IMR-90 (cell line): ENCODE data around the gene LTBP2. TPM values are rescaled to one million over a fixed set of nuclear protein-coding genes. Genes with fewer than 3 reads are reported as not detected.

Experiments used
- ATAC-seq: fragments of 200-7000 bp; cut with Tn5 transposase; 2 replicates; pipeline ENCODE4 v1.9.1; 2020; ENCODE audit warnings: low read depth, mild to moderate bottlenecking, moderate library complexity
- BruUV-seq: library from RNA; stranded (reverse); fragments of 400-500 nt; replicated peaks from 2 replicates; lab custom pipeline; 2021; lab: Mats Ljungman, UMichigan
- CTCF ChIA-PET: fragments of 300-600 bp; formaldehyde crosslinking; extraction: SDS; loops from one replicate; lab custom pipeline; 2021; ENCODE audit warnings: antibody characterized with exemption; lab: Yijun Ruan, JAX
- POLR2A ChIA-PET: fragments of 300-600 bp; sonication (Branson Sonifier 250); formaldehyde crosslinking; loops from one replicate; lab custom pipeline; 2022; ENCODE audit warnings: antibody characterized with exemption; ENCODE audit not compliant: unreplicated experiment; lab: Charles Lee
- DNase-seq: peaks from one replicate; pipeline ENCODE4 v3.0.0; 2013
- H2AFZ ChIP-seq: replicated peaks from 2 replicates; pipeline ENCODE3; 2013; ENCODE audit warnings: low read length, mild to moderate bottlenecking; ENCODE audit not compliant: poor library complexity
- H2AK5ac ChIP-seq: 2 replicates; pipeline ENCODE4 v1.6.1; 2013; ENCODE audit warnings: low read depth, low read length, inconsistent platforms
- H2AK9ac ChIP-seq: replicated peaks from 2 replicates; pipeline ENCODE3; 2013; ENCODE audit warnings: mild to moderate bottlenecking, low read depth, low read length, moderate library complexity; ENCODE audit not compliant: poor library complexity
- H2BK120ac ChIP-seq: 2 replicates; pipeline ENCODE4 v1.6.1; 2013; ENCODE audit warnings: low read depth, low read length, inconsistent platforms
- H2BK15ac ChIP-seq: 3 replicates; pipeline ENCODE4 v1.6.1; 2013; ENCODE audit warnings: low read depth, low read length, inconsistent platforms
- H2BK20ac ChIP-seq: 2 replicates; pipeline ENCODE4 v1.6.1; 2013; ENCODE audit warnings: low read depth, mild to moderate bottlenecking, inconsistent platforms, low read length, moderate library complexity
- H2BK5ac ChIP-seq: 2 replicates; pipeline ENCODE4 v1.6.1; 2013; ENCODE audit warnings: mild to moderate bottlenecking, low read depth, low read length, inconsistent platforms; ENCODE audit not compliant: poor library complexity, severe bottlenecking
- H3K14ac ChIP-seq: replicated peaks from 2 replicates; pipeline ENCODE4 v1.6.1; 2013; ENCODE audit warnings: low read depth, low read length, inconsistent platforms
- H3K18ac ChIP-seq: 2 replicates; pipeline ENCODE4 v1.6.1; 2013; ENCODE audit warnings: low read depth, low read length, control low read depth
- H3K23ac ChIP-seq: 2 replicates; pipeline ENCODE4 v1.6.1; 2013; ENCODE audit warnings: low read depth, low read length, inconsistent platforms
- H3K27ac ChIP-seq: 2 replicates; pipeline ENCODE4 v1.5.1; 2013; ENCODE audit warnings: mild to moderate bottlenecking, control low read depth, low read length; ENCODE audit not compliant: insufficient read depth
- H3K27me3 ChIP-seq: 2 replicates; pipeline ENCODE4 v1.6.1; 2013; ENCODE audit warnings: low read length; ENCODE audit not compliant: control insufficient read depth, insufficient read depth
- H3K36me3 ChIP-seq: 2 replicates; pipeline ENCODE4 v1.6.1; 2013; ENCODE audit warnings: low read length, mixed read lengths; ENCODE audit not compliant: control insufficient read depth, insufficient read depth
- H3K4ac ChIP-seq: 2 replicates; pipeline ENCODE4 v1.6.1; 2013; ENCODE audit warnings: low read depth, low read length, inconsistent platforms
- H3K4me1 ChIP-seq: 2 replicates; pipeline ENCODE4 v1.6.1; 2013; ENCODE audit warnings: low read length, mixed read lengths; ENCODE audit not compliant: control insufficient read depth, insufficient read depth
- H3K4me2 ChIP-seq: 2 replicates; pipeline ENCODE4 v1.6.1; 2013; ENCODE audit warnings: low read depth, mild to moderate bottlenecking, control low read depth, low read length, moderate library complexity
- H3K4me3 ChIP-seq: 2 replicates; pipeline ENCODE4 v1.5.1; 2013; ENCODE audit warnings: low read depth, mild to moderate bottlenecking, control low read depth, low read length, moderate library complexity; ENCODE audit not compliant: insufficient read depth
- H3K56ac ChIP-seq: 2 replicates; pipeline ENCODE4 v1.6.1; 2013; ENCODE audit warnings: low read length, inconsistent platforms; ENCODE audit not compliant: insufficient read depth; ENCODE audit errors: extremely low read depth
- H3K79me1 ChIP-seq, 2 experiments: 2 replicates each; pipeline ENCODE4 v1.6.1; 2013; ENCODE audit warnings: low read length in 2 of 2, inconsistent platforms in 1 of 2, low read depth in 1 of 2
- H3K9ac ChIP-seq: 2 replicates; pipeline ENCODE4 v1.6.1; 2013; ENCODE audit warnings: low read depth, low read length, control low read depth
- H3K9me1 ChIP-seq: 2 replicates; pipeline ENCODE4 v1.6.1; 2013; ENCODE audit warnings: low read length, inconsistent platforms; ENCODE audit not compliant: insufficient read depth
- H3K9me3 ChIP-seq: 2 replicates; pipeline ENCODE4 v1.6.1; 2013; ENCODE audit warnings: low read length; ENCODE audit not compliant: control insufficient read depth, insufficient read depth
- H4K20me1 ChIP-seq: 2 replicates; pipeline ENCODE4 v1.6.1; 2013; ENCODE audit warnings: low read length, inconsistent platforms; ENCODE audit not compliant: insufficient read depth
- H4K5ac ChIP-seq: 2 replicates; pipeline ENCODE4 v1.6.1; 2013; ENCODE audit warnings: mild to moderate bottlenecking, low read depth, low read length, control low read depth
- H4K8ac ChIP-seq, 2 experiments: 2 replicates each; pipeline ENCODE4 v1.6.1; 2013; ENCODE audit warnings: low read depth in 2 of 2, low read length in 2 of 2, control low read depth in 1 of 2, inconsistent platforms in 1 of 2
- H4K91ac ChIP-seq: 2 replicates; pipeline ENCODE4 v1.6.1; 2013; ENCODE audit warnings: low read depth, low read length, inconsistent platforms; ENCODE audit not compliant: insufficient read depth
- BHLHE40 ChIP-seq: fragments of 150-350 bp; IDR thresholded peaks from 2 replicates; pipeline ENCODE4 v1.6.1; 2016; ENCODE audit warnings: mild to moderate bottlenecking, low read depth, low read length
- CEBPB ChIP-seq: IDR thresholded peaks from 2 replicates; pipeline ENCODE4 v1.6.1; 2012; ENCODE audit warnings: low read depth, low read length, improper control_type of control experiment
- ELK1 ChIP-seq: fragments of 150-350 bp; IDR thresholded peaks from 2 replicates; pipeline ENCODE4 v1.6.1; 2016; ENCODE audit warnings: low read depth, mild to moderate bottlenecking, low read length, moderate library complexity, borderline replicate concordance
- POLR2A ChIP-seq: IDR thresholded peaks from 2 replicates; pipeline ENCODE4 v1.6.1; 2012; ENCODE audit warnings: mild to moderate bottlenecking, low read depth, low read length
- RAD21 ChIP-seq: IDR thresholded peaks from 2 replicates; pipeline ENCODE4 v1.6.1; 2012; ENCODE audit warnings: low read length, improper control_type of control experiment
- WGBS, 2 experiments: methylation state at CpG; one replicate each; pipeline versions ENCODE4 v1.1.5 to v1.1.7; 2013; ENCODE audit warnings: missing lambda C conversion rate in 2 of 2; ENCODE audit not compliant: insufficient read length in 1 of 2; ENCODE audit errors: extremely low coverage in 2 of 2; 5-methylcytosine and 5-hydroxymethylcytosine counted together
- dilution Hi-C: fragments of 300-500 bp; cut with HindIII; formaldehyde crosslinking; loops from one replicate; pipeline ENCODE4 v1.14.3; 2018; ENCODE audit warnings: low sequenced_read_pairs; ENCODE audit not compliant: unreplicated experiment
- in situ Hi-C: fragments of 300-500 bp; cut with MboI; formaldehyde crosslinking; loops from 3 replicates; pipeline ENCODE4 v1.14.3; 2019; ENCODE audit warnings: low sequenced_read_pairs, inconsistent platforms, mixed read lengths
- intact Hi-C: fragments of 100-400 bp; cut with micrococcal nuclease; formaldehyde crosslinking; loops from 2 replicates; pipeline ENCODE4 v1.10.0; 2022
- polyA plus RNA-seq, 3 experiments: library from polyadenylated mRNA; depleted of rRNA; stranded (reverse); fragments of >200 nt; gene quantifications; 2 replicates each; pipeline ENCODE4 v1.2.3, GENCODE V29; 2012; ENCODE audit warnings: low replicate concordance in 1 of 3
- total RNA-seq: library from RNA; depleted of rRNA; stranded (reverse); fragments of >200 nt; gene quantifications from 2 replicates; pipeline ENCODE4 v1.2.3, GENCODE V29; 2012

Gene LTBP2
- total and polyA plus RNA-seq, 2 of the 4 experiments (the other 2 are of a cell fraction): 23.8 to 79.3 TPM

- Histone ChIP-seq H3K4me3 (no peak overlapping the region), H2AK5ac (peak overlapping the region; percentile 90), H3K18ac (peak overlapping the region; percentile 68), H3K9me3 (no peaks in the 10 kb centered on the region), H3K4ac (peak overlapping the region; percentile 87), H3K23ac (peak overlapping the region; percentile 52; the same call in 1 of the 2 replicates), H3K79me1 (peaks cover 34 to 91% of the 10 kb centered on the region in 2 experiments), H2BK5ac (peak overlapping the region; percentile 77), H4K5ac (peak overlapping the region; percentile 91), H3K27ac (peak overlapping the region; percentile 80; the same call in 1 of the 2 replicates), H3K4me2 (0 out of 2 replicates have a peak overlapping the region, but pooled peaks have one; percentile 14), H3K14ac (peak overlapping the region; percentile 50), H3K36me3 (no peaks in the 10 kb centered on the region), H4K20me1 (no peaks in the 10 kb centered on the region), H4K8ac (peak overlapping the region; percentile 21 to 73; a peak in 3 of 4 replicates), H2BK20ac (peak overlapping the region; percentile 77), H3K9me1 (peaks cover 66% of the 10 kb centered on the region), H3K27me3 (no peaks in the 10 kb centered on the region), H3K9ac (peak overlapping the region; percentile 37; the same call in 1 of the 2 replicates), H2BK120ac (peak overlapping the region; percentile 91), H3K56ac (no peak overlapping the region), H2BK15ac (peak overlapping the region; percentile 94; the same call in 2 of the 3 replicates), H4K91ac (peak overlapping the region; percentile 80), H2AFZ (no peak overlapping the region), H2AK9ac (peak overlapping the region; percentile 29), H3K4me1 (peaks cover 51% of the 10 kb centered on the region)
- in situ Hi-C loops: no loop called here
- TF ChIP-seq RAD21 (no peak), ELK1 (no peak), BHLHE40 (no peak), CEBPB (no peak), POLR2A (no peak)
- ATAC-seq (no peak), DNase-seq (peak; percentile 33)
- dilution Hi-C loops: no loop called here
- WGBS, 2 experiments: 87% methylated on average over 7 of the region's 11 CpGs; no CpG with 5 or more reads in 1 of the 2 experiments
- intact Hi-C loops: no loop called here
- CTCF ChIA-PET: no interaction called here
- POLR2A ChIA-PET: no interaction called here
- BruUV-seq: no TSS peak
Measured at GRCh38 chr14:74577247-74577947, 34.6 kb downstream of the LTBP2 start.
